Mucosa of stomach (tissue), 1 donor: Measurements from ENCODE around the gene ZNF428.
"Not testable (repeated sequence)": the region's sequence is repeated elsewhere in the genome, so short reads cannot be mapped to it uniquely, and the experiment has no call there.

Experiments
- H3K27me3 ChIP-seq: one replicate; pipeline ENCODE4 v1.7.0; 2013; ENCODE audit warnings: mild to moderate bottlenecking, low read length; ENCODE audit not compliant: control insufficient read depth, insufficient read depth
- H3K36me3 ChIP-seq: one replicate; pipeline ENCODE4 v1.7.0; 2013; ENCODE audit warnings: low read length; ENCODE audit not compliant: control insufficient read depth, insufficient read depth
- H3K4me1 ChIP-seq: one replicate; pipeline ENCODE4 v1.7.0; 2013; ENCODE audit warnings: mild to moderate bottlenecking, low read length; ENCODE audit not compliant: control insufficient read depth, insufficient read depth
- H3K4me3 ChIP-seq: one replicate; pipeline ENCODE4 v1.7.0; 2013; ENCODE audit warnings: low read length
- H3K9ac ChIP-seq: one replicate; pipeline ENCODE4 v1.7.0; 2013; ENCODE audit warnings: mild to moderate bottlenecking, low read length, moderate library complexity
- H3K9me3 ChIP-seq: one replicate; pipeline ENCODE4 v1.7.0; 2013; ENCODE audit warnings: mild to moderate bottlenecking, low read length, moderate library complexity; ENCODE audit not compliant: control insufficient read depth
- donor health status: Pancreatic carcinoma.

The ZNF428 gene

GRCh38 chr19:43594710-43595604 is 24.5 kb downstream of the ZNF428 start:
- H3K9me3 ChIP-seq, result no peaks in the 10 kb centered on the region
- H3K36me3 ChIP-seq, result no peaks in the 10 kb centered on the region
- H3K4me1 ChIP-seq, result peaks cover 22% of the 10 kb centered on the region
- no peaks in the 10 kb centered on the region for H3K27me3 ChIP-seq
- peak overlapping the region; percentile 89 for H3K9ac ChIP-seq
- H3K4me3 ChIP-seq, result peak overlapping the region; percentile 72

- H3K9me3 ChIP-seq, result no peaks in the 10 kb centered on the region
- peaks cover 22% of the 10 kb centered on the region for H3K4me1 ChIP-seq
- H3K27me3 ChIP-seq, result no peaks in the 10 kb centered on the region
- no peak overlapping the region for H3K4me3 ChIP-seq
- H3K9ac ChIP-seq, result peak overlapping the region; percentile 89
- H3K36me3 ChIP-seq, result no peaks in the 10 kb centered on the region
Measured at GRCh38 chr19:43594081-43594697, 25.2 kb downstream of the ZNF428 start.

GRCh38 chr19:43592800-43593350 is 26.6 kb downstream of the ZNF428 start:
- Histone ChIP-seq H3K4me1 (peaks cover 22% of the 10 kb centered on the region), H3K4me3 (no peak overlapping the region), H3K9me3 (no peaks in the 10 kb centered on the region), H3K27me3 (no peaks in the 10 kb centered on the region), H3K9ac (no peak overlapping the region), H3K36me3 (no peaks in the 10 kb centered on the region)

- Histone ChIP-seq H3K36me3 (no peaks in the 10 kb centered on the region), H3K4me3 (no peak overlapping the region), H3K9me3 (no peaks in the 10 kb centered on the region), H3K27me3 (no peaks in the 10 kb centered on the region), H3K4me1 (peaks cover 14% of the 10 kb centered on the region), H3K9ac (no peak overlapping the region)
Measured at GRCh38 chr19:43591904-43592772, 27.3 kb downstream of the ZNF428 start.

GRCh38 chr19:43589678-43590077 is 29.8 kb downstream of the ZNF428 start:
- peaks cover 10% of the 10 kb centered on the region for H3K4me1 ChIP-seq
- H3K4me3 ChIP-seq, result no peak overlapping the region
- H3K9me3 ChIP-seq, result no peaks in the 10 kb centered on the region
- no peak overlapping the region for H3K9ac ChIP-seq
- no peaks in the 10 kb centered on the region for H3K36me3 ChIP-seq
- no peaks in the 10 kb centered on the region for H3K27me3 ChIP-seq

GRCh38 chr19:43589277-43589676 is 30.2 kb downstream of the ZNF428 start:
- H3K4me1 ChIP-seq, result peaks cover 10% of the 10 kb centered on the region
- no peaks in the 10 kb centered on the region for H3K36me3 ChIP-seq
- H3K4me3 ChIP-seq, result no peak overlapping the region

GRCh38 chr19:43587029-43587428 is 32.4 kb downstream of the ZNF428 start:
- H3K9ac ChIP-seq, H3K4me3 ChIP-seq, H3K9me3 ChIP-seq, H3K27me3 ChIP-seq, H3K36me3 ChIP-seq, H3K4me1 ChIP-seq: not testable (repeated sequence)

More at GRCh38 chr19:43589277-43589676, 30.2 kb downstream of the ZNF428 start:
- no peaks in the 10 kb centered on the region for H3K9me3 ChIP-seq
- no peak overlapping the region for H3K9ac ChIP-seq
- H3K27me3 ChIP-seq, result no peaks in the 10 kb centered on the region

- H3K27me3 ChIP-seq, result no peaks in the 10 kb centered on the region
- H3K36me3 ChIP-seq, result no peaks in the 10 kb centered on the region
- H3K4me3 ChIP-seq, result no peak overlapping the region
- H3K9me3 ChIP-seq, result no peaks in the 10 kb centered on the region
- no peak overlapping the region for H3K9ac ChIP-seq
- H3K4me1 ChIP-seq, result peaks cover 8% of the 10 kb centered on the region
Measured at GRCh38 chr19:43586346-43586745, 33.1 kb downstream of the ZNF428 start.

- H3K9ac ChIP-seq, result no peak overlapping the region
- no peaks in the 10 kb centered on the region for H3K9me3 ChIP-seq
- peaks cover 8% of the 10 kb centered on the region for H3K4me1 ChIP-seq
- H3K27me3 ChIP-seq, result no peaks in the 10 kb centered on the region
- no peak overlapping the region for H3K4me3 ChIP-seq
- H3K36me3 ChIP-seq, result no peaks in the 10 kb centered on the region
Measured at GRCh38 chr19:43584484-43584883, 34.9 kb downstream of the ZNF428 start.

- no peaks in the 10 kb centered on the region for H3K36me3 ChIP-seq
- no peak overlapping the region for H3K4me3 ChIP-seq
- no peaks in the 10 kb centered on the region for H3K27me3 ChIP-seq
- H3K9ac ChIP-seq, result no peak overlapping the region
- H3K4me1 ChIP-seq, result peaks cover 8% of the 10 kb centered on the region
- H3K9me3 ChIP-seq, result no peaks in the 10 kb centered on the region
Measured at GRCh38 chr19:43582495-43582894, 36.9 kb downstream of the ZNF428 start.

- H3K9ac ChIP-seq, result peak overlapping the region; percentile 25
- H3K9me3 ChIP-seq, result no peaks in the 10 kb centered on the region
- no peak overlapping the region for H3K4me3 ChIP-seq
- H3K27me3 ChIP-seq, result no peaks in the 10 kb centered on the region
- H3K36me3 ChIP-seq, result no peaks in the 10 kb centered on the region
- H3K4me1 ChIP-seq, result peaks cover 8% of the 10 kb centered on the region
Measured at GRCh38 chr19:43581467-43581866, 38.0 kb downstream of the ZNF428 start.
